Suprapubic skin (tissue), 4 donors: ENCODE measurements around the gene POLR2J. TPM values are rescaled to one million over a fixed set of nuclear protein-coding genes. Genes with fewer than 3 reads are reported as not detected.

Experiments
- DNase-seq, 2 donors: peaks; one replicate each; pipeline ENCODE4 v3.0.0-alpha.2; 2019; ENCODE audit warnings: low spot score in 2 of 2
- H3K27ac ChIP-seq: fragments of 200-600 bp; sonication (generic); one replicate; pipeline ENCODE4 v1.5.1; 2019
- H3K27me3 ChIP-seq: fragments of 200-600 bp; sonication (generic); one replicate; pipeline ENCODE4 v1.5.1; 2019
- H3K36me3 ChIP-seq: fragments of 200-600 bp; sonication (generic); one replicate; pipeline ENCODE4 v1.5.1; 2019
- H3K4me1 ChIP-seq: fragments of 200-600 bp; sonication (generic); one replicate; pipeline ENCODE4 v1.5.1; 2019
- H3K4me3 ChIP-seq: fragments of 200-600 bp; sonication (generic); one replicate; pipeline ENCODE4 v1.5.1; 2019; ENCODE audit warnings: mild to moderate bottlenecking
- H3K9me3 ChIP-seq: fragments of 200-600 bp; sonication (generic); one replicate; pipeline ENCODE4 v1.5.1; 2019
- EP300 ChIP-seq: sonication (generic); formaldehyde crosslinking; IDR thresholded peaks from one replicate; pipeline ENCODE4 v1.6.1; 2017; ENCODE audit warnings: antibody characterized with exemption
- POLR2A ChIP-seq, 2 donors: fragments of 450-650 bp; IDR thresholded peaks; one replicate each; pipeline ENCODE4 v1.6.1; 2017; ENCODE audit warnings: antibody characterized with exemption in 2 of 2, mild to moderate bottlenecking in 2 of 2, moderate library complexity in 2 of 2
- POLR2AphosphoS5 ChIP-seq, 3 donors: sonication (generic); formaldehyde crosslinking; IDR thresholded peaks; one replicate each; pipeline ENCODE4 v1.6.1; 2017; ENCODE audit warnings: antibody characterized with exemption in 3 of 3
- WGBS: methylation state at CpG from one replicate; pipeline ENCODE4 v1.1.5; 2018; 5-methylcytosine and 5-hydroxymethylcytosine counted together
- total RNA-seq, 4 donors: library from RNA; depleted of rRNA; stranded (reverse); fragments of >200 nt; gene quantifications; one replicate each; pipeline ENCODE4 v1.1.0, GENCODE V29; 2016
- TF ChIP-seq, protein P1 (sequence below), 2 donors: fragments of 200-600 bp in 1 of 2; fragments of 450-650 bp in 1 of 2; sonication (generic) in 1 of 2; IDR thresholded peaks; one replicate each; pipeline ENCODE4 v1.5.1; 2016 to 2019; ENCODE audit warnings: antibody characterized with exemption in 2 of 2, mild to moderate bottlenecking in 1 of 2, moderate library complexity in 1 of 2

POLR2J gene
- total RNA-seq, 4 donors from 2014 or later = 9.5 to 29.0 (median 19.3) TPM

DNA sequence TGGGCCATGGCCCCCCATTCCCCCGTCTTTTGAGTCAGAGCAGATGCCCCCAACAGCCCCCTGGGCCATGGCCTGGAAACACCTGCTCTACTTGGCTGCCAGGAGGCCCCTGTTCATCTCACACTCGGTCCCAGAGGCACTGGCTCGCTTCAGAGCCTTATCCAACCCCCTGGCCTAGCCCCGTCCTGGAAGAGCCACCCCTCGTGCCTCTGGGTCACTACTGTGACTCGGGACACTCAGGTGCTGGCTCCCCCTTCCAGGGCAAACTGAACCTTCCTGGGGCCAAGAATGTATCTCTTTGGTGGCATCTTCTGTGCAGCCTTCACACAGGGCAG lies 7.0 kb downstream of the POLR2J start:
- peak in 1 of 2 donors; percentile 68 for DNase-seq
- Histone ChIP-seq H3K4me3 (no peak overlapping the region), H3K27ac (no peak overlapping the region), H3K36me3 (peaks cover 62% of the 10 kb centered on the region), H3K9me3 (no peaks in the 10 kb centered on the region), H3K4me1 (peaks cover 5% of the 10 kb centered on the region), H3K27me3 (no peaks in the 10 kb centered on the region)
- whole genome bisulfite sequencing = 86% methylated on average over 5 of the region's 6 CpGs
- TF ChIP-seq EP300 (no peak), POLR2AphosphoS5 (IDR thresholded peaks at IDR 0.05) (no peak), POLR2A (IDR thresholded peaks at IDR 0.05) (no peak)
- TF ChIP-seq, protein P1, sequence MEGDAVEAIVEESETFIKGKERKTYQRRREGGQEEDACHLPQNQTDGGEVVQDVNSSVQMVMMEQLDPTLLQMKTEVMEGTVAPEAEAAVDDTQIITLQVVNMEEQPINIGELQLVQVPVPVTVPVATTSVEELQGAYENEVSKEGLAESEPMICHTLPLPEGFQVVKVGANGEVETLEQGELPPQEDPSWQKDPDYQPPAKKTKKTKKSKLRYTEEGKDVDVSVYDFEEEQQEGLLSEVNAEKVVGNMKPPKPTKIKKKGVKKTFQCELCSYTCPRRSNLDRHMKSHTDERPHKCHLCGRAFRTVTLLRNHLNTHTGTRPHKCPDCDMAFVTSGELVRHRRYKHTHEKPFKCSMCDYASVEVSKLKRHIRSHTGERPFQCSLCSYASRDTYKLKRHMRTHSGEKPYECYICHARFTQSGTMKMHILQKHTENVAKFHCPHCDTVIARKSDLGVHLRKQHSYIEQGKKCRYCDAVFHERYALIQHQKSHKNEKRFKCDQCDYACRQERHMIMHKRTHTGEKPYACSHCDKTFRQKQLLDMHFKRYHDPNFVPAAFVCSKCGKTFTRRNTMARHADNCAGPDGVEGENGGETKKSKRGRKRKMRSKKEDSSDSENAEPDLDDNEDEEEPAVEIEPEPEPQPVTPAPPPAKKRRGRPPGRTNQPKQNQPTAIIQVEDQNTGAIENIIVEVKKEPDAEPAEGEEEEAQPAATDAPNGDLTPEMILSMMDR (IDR thresholded peaks at IDR 0.05) = no peak

DNA sequence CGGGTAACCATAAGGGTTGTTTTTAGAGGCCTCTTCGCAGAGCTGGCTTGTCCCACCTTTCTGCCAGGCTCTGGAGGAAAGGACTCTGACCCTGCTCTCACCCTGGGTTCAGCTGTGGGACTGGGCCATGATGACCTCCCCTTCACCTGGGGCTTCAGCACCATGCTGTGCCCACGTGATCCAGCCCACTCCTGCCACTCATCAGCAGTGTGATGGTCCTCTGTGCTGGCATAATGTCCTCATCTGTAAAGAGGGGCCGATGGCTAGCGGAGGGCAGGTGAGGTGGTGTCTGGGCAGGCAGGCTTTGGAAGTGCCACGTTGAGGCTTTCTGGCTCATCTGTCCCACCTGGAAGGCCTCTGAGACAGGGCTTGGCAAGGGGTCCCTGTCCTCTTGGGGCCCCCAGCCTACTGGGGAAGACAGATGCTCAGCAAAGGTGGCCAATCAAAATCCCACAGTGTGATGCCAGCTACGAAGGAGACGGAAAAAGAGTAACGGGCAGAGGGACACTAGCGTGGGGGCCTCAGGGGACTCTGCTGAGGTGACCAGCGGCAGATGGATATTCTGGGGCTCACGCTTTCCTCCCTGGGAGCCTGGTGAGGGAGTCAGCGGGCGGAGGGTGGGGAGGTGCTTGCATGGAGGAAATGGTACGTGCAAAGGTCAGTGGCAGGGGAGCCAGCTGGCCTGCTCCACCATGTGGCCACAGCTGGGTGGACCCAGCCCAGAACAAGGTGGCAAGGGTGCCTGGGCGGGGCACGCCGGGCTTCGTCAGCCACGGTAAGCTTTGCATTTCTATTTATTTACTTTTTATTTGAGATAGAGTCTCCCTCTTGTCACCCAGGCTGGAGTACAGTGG lies 8.5 kb downstream of the POLR2J start:
- TF ChIP-seq POLR2A (IDR thresholded peaks at IDR 0.05) (no peak), POLR2AphosphoS5 (IDR thresholded peaks at IDR 0.05) (no peak), EP300 (no peak)
- TF ChIP-seq, protein P1 (IDR thresholded peaks at IDR 0.05) = no peak
- H3K36me3 ChIP-seq = peaks cover 58% of the 10 kb centered on the region
- DNase-seq = peak in 1 of 2 donors; percentile 76

DNA sequence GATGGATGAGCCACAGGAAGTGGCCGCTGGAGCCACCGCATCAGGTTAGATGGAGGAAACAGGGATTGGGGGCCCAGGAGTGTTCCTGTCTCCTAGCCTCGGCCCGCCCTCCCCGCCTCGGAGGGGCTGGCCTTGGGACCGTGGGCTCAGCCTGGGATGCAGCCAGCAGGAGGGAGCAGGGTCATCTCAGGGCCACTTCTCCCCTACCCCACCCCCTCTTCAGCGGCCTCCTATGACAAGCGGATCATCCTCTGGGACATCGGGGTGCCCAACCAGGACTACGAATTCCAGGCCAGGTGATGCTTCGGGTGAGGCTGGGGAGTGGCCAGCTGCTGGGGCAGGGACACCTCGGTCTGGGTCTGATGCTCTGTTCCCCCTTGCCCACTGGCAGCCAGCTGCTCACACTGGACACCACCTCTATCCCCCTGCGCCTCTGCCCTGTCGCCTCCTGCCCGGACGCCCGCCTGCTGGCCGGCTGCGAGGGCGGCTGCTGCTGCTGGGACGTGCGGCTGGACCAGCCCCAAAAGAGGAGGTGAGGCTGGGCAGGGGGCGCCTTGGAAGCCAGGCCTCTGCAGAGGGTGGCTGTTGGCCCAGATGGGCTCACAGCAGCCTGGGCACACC lies 9.3 kb downstream of the POLR2J start:
- TF ChIP-seq POLR2A (IDR thresholded peaks at IDR 0.05) (no peak), EP300 (no peak), POLR2AphosphoS5 (IDR thresholded peaks at IDR 0.05) (no peak)
- TF ChIP-seq, protein P1 (IDR thresholded peaks at IDR 0.05) = no peak
- H3K27ac ChIP-seq = no peak overlapping the region
- H3K4me1 ChIP-seq = peaks cover 23% of the 10 kb centered on the region
- no peak overlapping the region for H3K4me3 ChIP-seq
- no peaks in the 10 kb centered on the region for H3K9me3 ChIP-seq
- H3K27me3 ChIP-seq = no peaks in the 10 kb centered on the region
- peak; percentile 63 to 67 for DNase-seq
- 75% methylated on average over 8 of the region's 24 CpGs for WGBS
- H3K36me3 ChIP-seq = peaks cover 53% of the 10 kb centered on the region

More for the DNA sequence above, 8.5 kb downstream of the POLR2J start:
- Histone ChIP-seq H3K4me1 (peaks cover 21% of the 10 kb centered on the region), H3K27me3 (no peaks in the 10 kb centered on the region), H3K4me3 (no peak overlapping the region), H3K9me3 (no peaks in the 10 kb centered on the region), H3K27ac (no peak overlapping the region)
- 78% methylated on average over 16 of the region's 20 CpGs for WGBS

DNA sequence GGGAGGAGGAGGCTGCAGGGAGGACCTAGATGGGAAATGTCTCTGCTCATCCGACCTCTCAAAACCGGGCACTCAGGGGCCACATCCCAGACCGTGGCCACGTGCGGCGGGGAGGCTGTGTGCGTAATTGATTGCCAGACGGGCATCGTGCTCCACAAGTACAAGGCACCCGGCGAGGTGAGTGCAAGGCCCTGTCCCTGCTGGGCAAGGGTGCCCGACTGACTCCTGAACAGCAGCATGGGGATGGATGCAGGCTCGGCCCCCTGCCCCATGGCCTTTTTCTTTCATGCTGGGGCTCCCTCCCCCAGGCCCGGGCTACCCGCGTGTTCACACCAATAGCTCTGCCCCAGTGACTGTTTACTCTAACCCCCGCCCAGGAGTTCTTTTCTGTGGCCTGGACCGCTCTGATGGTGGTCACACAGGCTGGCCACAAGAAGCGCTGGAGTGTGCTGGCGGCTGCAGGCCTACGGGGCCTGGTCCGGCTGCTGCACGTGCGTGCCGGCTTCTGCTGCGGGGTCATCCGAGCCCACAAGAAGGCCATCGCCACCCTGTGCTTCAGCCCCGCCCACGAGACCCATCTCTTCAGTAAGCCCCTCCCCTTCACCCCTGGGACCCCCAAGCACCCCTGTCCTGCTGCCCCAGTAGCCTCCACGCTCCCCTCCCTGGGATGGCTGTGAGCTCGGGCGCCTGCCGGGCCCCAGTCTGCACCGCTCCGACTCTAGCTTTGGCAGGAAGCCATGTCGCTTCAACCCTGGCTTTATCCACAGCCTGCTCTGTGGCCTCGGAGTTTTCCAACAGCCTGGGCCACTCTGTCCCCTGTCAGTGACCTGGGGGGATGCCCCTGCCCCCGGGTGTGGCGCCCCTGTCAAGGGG lies 10.0 kb downstream of the POLR2J start:
- Histone ChIP-seq H3K9me3 (no peaks in the 10 kb centered on the region), H3K36me3 (peaks cover 48% of the 10 kb centered on the region), H3K4me3 (no peak overlapping the region), H3K27me3 (no peaks in the 10 kb centered on the region), H3K27ac (no peak overlapping the region), H3K4me1 (peaks cover 30% of the 10 kb centered on the region)
- TF ChIP-seq, protein P1 (IDR thresholded peaks at IDR 0.05) = no peak
- TF ChIP-seq POLR2AphosphoS5 (IDR thresholded peaks at IDR 0.05) (no peak), POLR2A (IDR thresholded peaks at IDR 0.05) (no peak), EP300 (no peak)
- WGBS = 90% methylated on average over 33 of the region's 40 CpGs
- DNase-seq = peak; percentile 64 to 76
